Stimulated activated CD8-positive, alpha-beta memory T cell treated with anti-CD3 and anti-CD28 coated beads, Interleukin-7, amount 100 ng/mL, for 48 hours (primary cell): Measurements from ENCODE around the gene SLC2A4.

Experiments used
- DNase-seq, 2 donors: peaks; one replicate each; pipeline ENCODE4 v3.0.0-alpha.2; 2020; ENCODE audit warnings: low read depth in 1 of 2; ENCODE audit errors: extremely low read depth in 1 of 2

Gene SLC2A4

DNA sequence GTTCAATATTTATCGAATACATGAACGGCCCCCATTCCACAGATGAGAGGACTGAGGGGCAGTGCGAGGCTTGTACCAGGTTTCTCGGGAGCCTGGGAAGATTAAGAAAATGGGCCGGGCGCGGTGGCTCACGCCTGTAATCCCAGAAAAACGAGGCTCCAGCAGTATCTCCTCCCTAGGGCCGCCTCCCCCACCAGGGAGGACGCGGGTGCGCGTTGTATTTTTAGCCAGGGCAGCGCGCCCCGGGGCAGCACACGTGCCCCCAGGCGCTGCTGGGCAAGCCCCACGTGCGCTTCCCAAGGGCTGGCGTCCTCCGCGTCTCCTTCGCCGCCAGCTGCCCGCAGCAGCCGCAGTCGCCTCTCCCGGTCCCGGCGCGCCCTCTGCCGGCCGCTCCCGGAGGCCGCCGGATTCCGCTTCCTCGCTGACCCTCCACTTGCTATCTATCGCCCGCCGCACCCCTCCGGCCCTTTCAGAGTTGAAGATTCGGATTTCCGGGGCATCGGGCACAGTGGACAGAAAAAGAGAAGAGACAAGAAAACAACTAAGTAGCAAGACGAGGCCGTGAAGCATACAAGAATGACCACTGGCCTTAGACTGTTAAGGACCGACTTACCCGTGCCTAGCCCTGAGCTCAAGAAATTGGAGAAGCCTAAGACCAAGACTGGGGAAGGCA lies 14.8 kb downstream of the SLC2A4 start:
- DNase-seq = no peak

- no peak for DNase-seq
These were observed 22.7 kb downstream of the SLC2A4 start for GRCh38 chr17:7304179-7304578.

DNA sequence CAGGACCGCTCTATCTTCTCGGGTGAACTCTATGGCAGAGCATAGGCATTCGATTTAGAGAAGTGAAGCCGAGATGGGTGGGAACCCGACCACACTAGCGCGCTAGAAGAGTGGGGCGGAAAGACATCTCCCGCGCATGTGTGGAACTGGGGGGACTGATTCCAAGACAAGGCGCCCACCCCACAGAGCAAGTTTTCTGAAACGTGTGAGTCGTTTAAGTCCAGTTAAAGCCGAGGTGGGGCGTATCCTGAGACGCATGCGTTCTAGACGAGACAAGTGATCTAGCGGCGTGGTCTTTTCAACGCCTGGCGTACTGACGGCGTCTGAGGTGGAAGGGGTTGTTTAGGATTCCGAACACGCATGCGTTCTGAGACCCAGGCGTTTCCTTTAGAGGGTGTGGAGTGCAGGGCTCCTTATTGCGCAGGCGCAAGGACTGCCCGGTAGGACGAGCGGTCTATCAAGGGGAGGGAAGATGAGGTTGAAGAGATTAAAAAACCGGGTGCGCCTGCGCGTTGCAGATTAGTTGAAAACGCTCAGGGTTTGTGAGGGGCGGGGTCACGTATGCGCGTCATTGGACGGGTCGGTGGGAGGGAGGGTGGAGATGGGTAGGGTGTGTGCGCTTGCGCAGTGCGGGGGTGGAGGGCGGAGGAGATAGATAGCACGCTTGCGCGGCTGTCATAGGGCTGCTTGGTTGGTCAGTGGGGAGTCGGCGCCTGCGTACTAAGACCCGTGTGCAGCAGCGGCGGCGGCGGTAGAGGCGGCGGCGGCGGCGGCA lies 25.6 kb downstream of the SLC2A4 start, which contains the start of gene EIF5A:
Gene EIF5A, plus strand, starts transcription at position 718 of the 775 bp plus-strand sequence. CDS start 2,008 bp downstream, outside the sequence.
- peak; percentile 99 to 100 for DNase-seq

- no peak for DNase-seq
These were observed 26.4 kb downstream of the SLC2A4 start for GRCh38 chr17:7307686-7308624.

- peak in 1 of 2 donors; percentile 71 for DNase-seq
These were observed 27.3 kb downstream of the SLC2A4 start for GRCh38 chr17:7308625-7309433.

DNA sequence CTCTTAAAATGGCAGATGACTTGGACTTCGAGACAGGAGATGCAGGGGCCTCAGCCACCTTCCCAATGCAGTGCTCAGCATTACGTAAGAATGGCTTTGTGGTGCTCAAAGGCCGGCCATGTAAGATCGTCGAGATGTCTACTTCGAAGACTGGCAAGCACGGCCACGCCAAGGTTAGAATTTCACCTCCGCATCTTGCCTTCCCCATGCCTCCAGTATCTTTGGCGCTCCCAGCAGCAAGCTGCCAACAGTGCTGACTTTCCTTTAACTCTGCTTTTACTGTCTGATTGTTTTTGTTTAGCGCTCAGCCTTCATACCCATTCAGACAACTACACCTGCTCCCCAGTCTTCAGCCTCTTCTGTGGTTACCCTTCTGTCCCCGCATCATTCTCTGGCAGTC lies 28.1 kb downstream of the SLC2A4 start:
- DNase-seq = no peak

- no peak for DNase-seq
These were observed 29.7 kb downstream of the SLC2A4 start for GRCh38 chr17:7311110-7311705.

GRCh38 chr17:7312432-7313087 lies 31.0 kb downstream of the SLC2A4 start:
- no peak for DNase-seq

- no peak for DNase-seq
These were observed 31.8 kb downstream of the SLC2A4 start for GRCh38 chr17:7313088-7313889.

DNA sequence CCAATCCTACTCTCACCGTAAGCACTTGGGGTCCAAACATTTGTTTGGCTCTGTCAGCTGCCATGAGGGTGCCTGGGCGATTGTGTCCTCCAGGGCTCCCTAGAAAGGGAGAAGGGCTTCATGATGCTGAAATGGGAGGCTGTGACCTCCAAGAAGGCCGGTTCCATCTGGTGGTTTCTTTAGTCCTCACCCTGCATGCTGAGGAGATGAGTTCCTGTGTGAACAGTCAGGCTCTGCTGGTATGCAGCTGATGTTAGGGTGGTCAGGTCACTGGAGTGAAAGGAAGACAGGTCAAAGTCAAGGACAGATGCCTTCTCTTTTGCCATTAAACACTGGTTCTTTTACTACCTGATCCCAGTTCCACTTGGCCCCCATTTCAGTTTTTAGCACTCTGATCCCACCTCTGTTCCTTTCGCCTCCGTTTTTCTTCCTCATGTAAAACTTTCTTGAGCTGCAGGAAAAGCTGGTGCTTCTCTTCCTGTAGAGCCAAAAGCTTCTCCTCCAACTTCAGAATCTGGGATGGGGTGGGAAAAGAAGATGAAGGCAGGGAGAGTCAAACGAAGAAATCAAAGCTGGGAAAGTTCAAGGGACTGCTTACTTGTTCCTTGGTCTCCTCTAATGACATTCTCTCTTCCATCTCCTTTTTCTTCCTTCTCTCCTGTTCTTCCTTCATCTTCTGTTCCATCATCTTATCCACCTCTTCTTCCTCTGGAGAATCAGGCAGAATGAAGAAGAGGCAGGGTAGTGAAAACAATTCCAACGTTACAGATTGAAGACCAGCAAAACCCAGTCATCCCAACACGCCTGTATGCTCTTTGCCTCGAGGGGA lies 32.6 kb downstream of the SLC2A4 start:
- no peak for DNase-seq

GRCh38 chr17:7314719-7315569 lies 33.4 kb downstream of the SLC2A4 start, which contains the start of gene GPS2:
Gene GPS2 (minus strand): TSS chr17:7315360. CDS start chr17:7315052, 308 bp downstream.
- peak; percentile 86 to 89 for DNase-seq

DNA sequence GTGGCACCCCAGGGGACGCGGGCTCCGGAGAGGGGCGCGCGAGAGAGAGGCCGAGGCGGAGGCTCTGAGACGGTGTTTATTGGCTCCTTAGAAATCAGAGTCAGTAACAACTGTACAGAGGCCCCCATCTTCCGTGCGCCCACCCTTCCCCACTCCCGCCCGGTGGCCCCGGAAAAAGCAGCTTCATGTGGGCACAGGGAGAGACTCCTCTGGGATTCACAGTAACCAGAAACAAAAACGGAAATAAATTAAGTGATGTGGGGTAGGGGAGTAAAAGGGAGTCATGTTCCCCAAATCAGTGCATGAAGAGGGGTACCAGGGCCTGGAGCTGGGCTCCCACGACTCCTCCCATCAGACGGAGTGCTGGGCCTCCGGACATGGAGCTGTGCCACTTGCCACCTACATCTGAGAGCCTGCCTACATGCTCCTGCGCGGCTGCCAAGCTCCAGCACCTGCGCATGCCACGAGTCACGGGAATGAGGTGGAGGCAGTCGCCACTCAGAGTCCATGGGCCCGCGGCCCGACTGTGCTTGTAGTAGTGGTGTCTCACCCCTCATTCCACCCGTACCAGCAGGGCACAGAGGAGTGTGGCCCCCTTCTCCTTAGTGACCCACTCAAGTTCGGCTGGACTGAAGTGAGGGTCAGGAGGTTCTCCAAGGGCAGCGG lies 34.2 kb downstream of the SLC2A4 start:
- no peak for DNase-seq

DNA sequence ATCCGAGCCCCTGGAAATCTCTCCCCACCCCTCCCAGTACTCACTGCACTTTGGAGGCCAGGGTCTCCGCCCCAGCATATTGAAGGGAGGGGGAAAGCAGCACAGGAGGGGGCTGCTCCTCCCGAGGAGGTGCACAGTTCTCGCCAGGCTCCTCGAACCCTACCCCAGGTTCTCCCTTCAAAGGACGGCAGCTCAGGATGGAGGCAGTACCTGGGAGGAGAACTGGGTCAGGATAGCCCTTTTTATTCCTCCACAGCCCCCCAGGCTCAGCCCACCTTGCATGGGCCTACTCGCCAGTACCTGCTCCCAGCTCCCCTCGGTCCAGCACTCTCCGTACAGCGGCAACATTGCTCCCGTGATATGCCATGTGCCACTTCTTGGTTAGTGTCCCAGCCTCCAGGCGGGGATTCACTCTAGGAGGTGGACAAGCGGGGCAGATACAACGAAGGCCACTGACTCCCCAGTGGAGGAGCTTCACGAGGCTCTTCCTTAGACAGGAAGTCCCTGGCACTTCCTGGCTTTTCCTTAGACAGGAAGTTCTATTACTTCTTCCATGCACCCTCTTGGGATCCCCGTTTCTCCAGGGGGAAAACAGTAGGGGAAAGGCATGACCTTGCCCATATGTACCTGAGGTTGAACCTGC lies 35.8 kb downstream of the SLC2A4 start:
- no peak for DNase-seq

DNA sequence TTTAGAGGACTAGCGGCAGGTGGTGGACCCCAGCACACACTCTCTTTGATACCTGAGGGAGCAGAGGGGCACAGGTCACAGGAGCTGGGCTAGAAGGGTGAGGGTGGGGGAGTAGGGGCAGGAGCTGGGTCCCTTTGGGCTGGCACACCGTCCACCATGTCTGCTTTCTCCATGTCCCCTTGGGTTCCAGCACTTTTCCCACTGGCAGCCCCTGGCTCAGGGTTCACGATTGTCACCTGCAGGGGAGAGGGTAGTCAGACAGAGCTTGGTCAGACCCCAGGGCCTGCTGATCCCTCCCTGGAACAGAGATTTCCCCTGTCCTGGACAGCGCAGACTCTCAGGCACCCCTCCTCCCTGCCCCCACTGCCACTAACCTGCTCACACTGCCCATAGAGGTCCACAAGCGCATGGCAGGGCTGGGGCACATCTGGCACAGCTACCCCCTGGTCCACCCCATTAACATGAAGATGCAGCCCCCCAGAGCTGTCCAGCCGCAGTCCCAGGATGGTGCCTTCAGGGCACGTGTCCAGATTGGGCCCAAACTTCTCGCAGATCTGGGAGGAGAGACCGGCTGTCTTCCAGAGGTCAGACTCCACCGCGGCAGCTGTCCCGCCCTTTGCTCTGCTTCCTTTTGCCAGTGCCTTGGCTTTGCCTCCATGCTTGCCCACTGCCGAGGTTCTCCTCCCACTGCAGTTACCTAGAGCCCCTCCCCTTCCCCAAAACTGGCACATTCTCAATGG lies 36.8 kb downstream of the SLC2A4 start:
- DNase-seq = no peak

DNA sequence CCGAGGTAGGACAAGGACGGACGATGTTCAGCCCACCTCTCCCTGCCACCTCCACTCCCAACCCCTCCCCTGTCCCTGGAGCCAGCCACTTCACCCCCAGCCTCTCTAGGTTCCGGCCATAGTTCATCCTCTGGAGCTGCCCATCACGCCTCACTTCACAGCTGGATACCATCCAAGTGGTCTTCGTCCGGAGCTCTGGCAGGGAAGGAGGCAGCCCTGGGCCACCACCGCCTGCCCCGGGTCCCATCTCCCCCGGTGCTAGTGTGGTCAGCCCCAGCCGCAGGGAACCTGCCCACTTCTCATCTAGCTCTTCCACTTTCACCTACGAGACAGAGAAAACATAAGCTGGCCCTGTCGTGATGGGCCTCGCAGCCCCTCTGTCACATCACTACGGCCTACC lies 39.9 kb downstream of the SLC2A4 start:
- DNase-seq = no peak
